OCI-LY3 (cell line): ENCODE results near the gene NGFR.

Experiments used
- CTCF ChIP-seq: fragments of 200-600, 300-600 bp; sonication (generic); IDR thresholded peaks from 2 replicates; pipeline ENCODE4 v1.5.1; 2014; ENCODE audit warnings: antibody characterized with exemption, low read length, low read depth
- EZH2phosphoT487 ChIP-seq: fragments of 200-600 bp; shearing (Covaris generic); IDR thresholded peaks from 2 replicates; pipeline ENCODE4 v1.6.1; 2018; ENCODE audit warnings: antibody characterized with exemption, mixed run types, low read depth

- TF ChIP-seq CTCF (no peak), EZH2phosphoT487 (no peak)
These were observed 29.6 kb downstream of the NGFR start for GRCh38 chr17:49524473-49525359.
